Transverse colon (tissue), 4 donors: ENCODE results near the gene KASH5. TPM values are rescaled to one million over a fixed set of nuclear protein-coding genes. Genes with fewer than 3 reads are reported as not detected.
A peak's percentile ranks its signal among the peaks of the same experiment; 100 is the strongest.

Source experiments
- DNase-seq: peaks from one replicate; pipeline ENCODE4 v3.0.0-alpha.2; 2019
- H3K27ac ChIP-seq, 4 donors: fragments of 200-600 bp; sonication (generic); 2 replicates each; pipeline ENCODE4 v1.5.1; 2016 to 2018; ENCODE audit warnings: inconsistent platforms in 4 of 4
- H3K27me3 ChIP-seq: fragments of 200-600 bp; sonication (generic); 2 replicates; pipeline ENCODE4 v1.5.1; 2017; ENCODE audit warnings: inconsistent platforms
- H3K36me3 ChIP-seq, 4 donors: fragments of 200-600 bp; sonication (generic); 2 replicates each; pipeline ENCODE4 v1.5.1; 2017 to 2019; ENCODE audit warnings: inconsistent platforms in 4 of 4
- H3K4me1 ChIP-seq, 4 donors: fragments of 200-600 bp; sonication (generic); 2 replicates each; pipeline ENCODE4 v1.5.1; 2017 to 2020; ENCODE audit warnings: inconsistent platforms in 4 of 4
- H3K4me3 ChIP-seq, 4 donors: fragments of 200-600 bp; sonication (generic); 1 replicate in 1 of 4; 2 replicates in 3 of 4; pipeline versions ENCODE4 v1.5.1 to v1.6.1; 2017 to 2019; ENCODE audit warnings: inconsistent platforms in 4 of 4
- H3K9me3 ChIP-seq, 2 donors: fragments of 200-600 bp; sonication (generic); 2 replicates each; pipeline ENCODE4 v1.5.1; 2017 to 2019; ENCODE audit warnings: inconsistent platforms in 2 of 2
- EP300 ChIP-seq: sonication (generic); formaldehyde crosslinking; IDR thresholded peaks from one replicate; pipeline ENCODE4 v1.6.1; 2017; ENCODE audit warnings: antibody characterized with exemption, low read depth
- POLR2A ChIP-seq: fragments of 450-650 bp; IDR thresholded peaks from one replicate; pipeline ENCODE4 v1.6.1; 2016; ENCODE audit warnings: antibody characterized with exemption, mild to moderate bottlenecking, moderate library complexity
- POLR2AphosphoS5 ChIP-seq, 3 donors: sonication (generic); formaldehyde crosslinking; IDR thresholded peaks; one replicate each; pipeline ENCODE4 v1.6.1; 2016; ENCODE audit warnings: antibody characterized with exemption in 3 of 3
- WGBS, 2 donors: methylation state at CpG; one replicate each; pipeline ENCODE4 v1.1.5; 2018; ENCODE audit warnings: low coverage in 1 of 2; 5-methylcytosine and 5-hydroxymethylcytosine counted together
- in situ Hi-C, 4 donors: fragments of 200-750 bp; cut with MboI; loops; one replicate each; pipeline versions ENCODE4 v1.15.0 to v1.15.1; 2017; ENCODE audit warnings: low sequenced_read_pairs in 3 of 4, low pct_ligation_motif_present in 1 of 4, low pct_unique_long_range_greater_than_20kb in 1 of 4
- intact Hi-C: fragments of 100-400 bp; cut with DNase I; formaldehyde crosslinking; loops from one replicate; pipeline ENCODE4 v1.15.1; 2023; ENCODE audit warnings: low total_unique reads
- total RNA-seq, 4 donors: library from RNA; depleted of rRNA; stranded (reverse); fragments of >200 nt; gene quantifications; one replicate each; pipeline ENCODE4 v1.1.0, GENCODE V29; 2016
- TF ChIP-seq, protein P1 (sequence below), 5 experiments: fragments of 200-600 bp in 3 of 5; fragments of 450-650 bp in 2 of 5; sonication (generic) in 3 of 5; IDR thresholded peaks; 1 replicate in 2 of 5; 2 replicates in 3 of 5; pipeline ENCODE4 v1.5.1; 2016 to 2017; ENCODE audit warnings: antibody characterized with exemption in 5 of 5, inconsistent platforms in 3 of 5, mild to moderate bottlenecking in 2 of 5, moderate library complexity in 1 of 5

Gene KASH5
- total RNA-seq, 4 donors from 2014 or later = not detected

DNA sequence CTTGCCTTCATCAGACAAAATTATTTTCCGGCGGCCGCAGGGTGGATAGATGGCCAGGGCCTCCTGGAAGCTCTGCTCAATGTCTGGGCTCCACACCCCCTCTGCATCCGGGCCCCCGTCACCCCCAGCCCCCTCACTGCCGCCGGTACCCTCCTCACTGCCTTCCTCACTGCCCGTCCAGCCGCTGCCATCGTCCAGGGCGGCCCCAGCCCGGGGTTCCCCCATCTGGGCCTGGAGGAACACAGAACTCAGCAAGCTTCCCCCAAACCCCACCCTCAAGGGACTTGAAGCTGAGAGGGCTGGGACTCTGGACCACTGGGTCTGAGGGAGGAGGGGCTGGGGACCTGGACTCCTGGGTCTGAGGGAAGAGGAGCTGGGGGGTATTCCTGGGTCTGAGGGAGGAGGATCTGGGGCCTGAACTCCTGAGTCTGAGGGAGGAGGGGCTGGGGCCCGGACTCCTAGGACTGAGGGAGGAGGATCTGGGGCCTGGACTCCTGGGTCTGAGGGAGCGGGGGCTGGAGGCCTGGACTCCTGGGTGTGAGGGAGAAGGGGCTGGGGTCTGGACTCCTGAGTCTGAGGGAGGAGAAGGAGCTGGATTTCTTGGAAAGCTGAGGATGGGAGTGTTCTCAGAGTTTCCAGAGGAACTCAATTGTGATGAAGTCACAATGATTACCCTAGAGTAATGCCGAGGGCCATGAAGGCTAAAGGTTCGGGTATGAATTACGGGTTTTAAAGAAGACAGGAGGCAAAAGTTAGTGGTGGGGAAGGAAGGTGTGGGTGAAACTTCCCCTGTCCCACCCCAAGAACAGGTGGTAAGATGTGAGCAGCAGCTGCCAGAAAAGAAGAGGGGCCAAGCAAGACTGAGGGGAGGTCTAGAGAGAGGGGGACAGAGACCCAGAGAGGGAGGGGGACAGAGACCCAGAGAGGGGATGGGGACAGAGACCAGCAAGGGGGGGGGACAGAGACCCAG is 27.9 kb upstream of the KASH5 start:
- in situ Hi-C loops (no loop called here), intact Hi-C loops (no loop called here)
- Histone ChIP-seq H3K27ac (peak overlapping the region in 3 of 4 donors; percentile 88 to 97 (median 94)), H3K27me3 (no peaks in the 10 kb centered on the region), H3K9me3 (no peaks in the 10 kb centered on the region), H3K36me3 (no peaks in the 10 kb centered on the region), H3K4me1 (peaks cover 4 to 48% (median 22%) of the 10 kb centered on the region in 4 donors), H3K4me3 (no peak overlapping the region)
- 44 to 78% methylated on average over 3 to 17 of the region's 17 CpGs for WGBS, 2 donors
- TF ChIP-seq, protein P1, sequence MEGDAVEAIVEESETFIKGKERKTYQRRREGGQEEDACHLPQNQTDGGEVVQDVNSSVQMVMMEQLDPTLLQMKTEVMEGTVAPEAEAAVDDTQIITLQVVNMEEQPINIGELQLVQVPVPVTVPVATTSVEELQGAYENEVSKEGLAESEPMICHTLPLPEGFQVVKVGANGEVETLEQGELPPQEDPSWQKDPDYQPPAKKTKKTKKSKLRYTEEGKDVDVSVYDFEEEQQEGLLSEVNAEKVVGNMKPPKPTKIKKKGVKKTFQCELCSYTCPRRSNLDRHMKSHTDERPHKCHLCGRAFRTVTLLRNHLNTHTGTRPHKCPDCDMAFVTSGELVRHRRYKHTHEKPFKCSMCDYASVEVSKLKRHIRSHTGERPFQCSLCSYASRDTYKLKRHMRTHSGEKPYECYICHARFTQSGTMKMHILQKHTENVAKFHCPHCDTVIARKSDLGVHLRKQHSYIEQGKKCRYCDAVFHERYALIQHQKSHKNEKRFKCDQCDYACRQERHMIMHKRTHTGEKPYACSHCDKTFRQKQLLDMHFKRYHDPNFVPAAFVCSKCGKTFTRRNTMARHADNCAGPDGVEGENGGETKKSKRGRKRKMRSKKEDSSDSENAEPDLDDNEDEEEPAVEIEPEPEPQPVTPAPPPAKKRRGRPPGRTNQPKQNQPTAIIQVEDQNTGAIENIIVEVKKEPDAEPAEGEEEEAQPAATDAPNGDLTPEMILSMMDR (IDR thresholded peaks at IDR 0.05) = no peak
- TF ChIP-seq EP300 (no peak), POLR2A (no peak), POLR2AphosphoS5 (IDR thresholded peaks at IDR 0.05) (no peak)
- DNase-seq = no peak

DNA sequence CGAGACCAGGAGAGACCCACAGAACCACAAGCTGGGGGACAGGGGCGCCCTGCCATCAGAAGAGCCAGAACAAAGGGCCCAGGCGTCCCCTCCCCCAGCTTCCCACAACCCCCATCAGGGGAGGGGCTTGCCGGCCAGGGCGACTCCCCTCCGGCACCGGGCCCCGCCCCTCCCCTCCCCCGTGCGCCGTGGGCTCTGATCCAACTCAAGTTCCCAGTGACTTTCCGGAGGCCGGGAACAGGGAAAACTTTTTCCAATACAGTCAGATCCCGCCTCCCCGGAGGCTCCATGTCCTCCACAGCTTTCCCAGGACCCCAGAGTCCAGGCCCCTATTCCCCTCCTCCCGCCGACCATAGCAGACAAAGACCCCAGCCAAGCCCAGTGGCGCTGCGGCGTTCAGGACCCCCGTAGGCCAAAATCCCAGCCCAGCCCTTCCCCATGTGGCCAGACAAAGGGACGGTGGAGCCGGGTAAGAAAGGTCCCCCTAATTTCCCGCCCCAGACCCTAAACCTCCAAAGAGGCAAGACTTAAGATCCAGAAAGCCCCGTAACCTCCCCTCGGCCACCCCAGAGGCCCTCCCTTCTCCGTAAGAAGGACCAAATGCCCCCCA is 26.5 kb upstream of the KASH5 start:
- DNase-seq = peak; percentile 81
- H3K36me3 ChIP-seq = no peaks in the 10 kb centered on the region
- intact Hi-C loops (no loop called here), in situ Hi-C loops (no loop called here)
- H3K27me3 ChIP-seq = no peaks in the 10 kb centered on the region
- TF ChIP-seq POLR2A (peak; percentile 36), EP300 (peak; percentile 10), POLR2AphosphoS5 (IDR thresholded peaks at IDR 0.05) (peak; percentile 36 to 60 (median 55))
- TF ChIP-seq, protein P1 (IDR thresholded peaks at IDR 0.05) = no peak
- H3K4me1 ChIP-seq = peaks cover 4 to 38% (median 22%) of the 10 kb centered on the region in 4 donors
- peak overlapping the region; percentile 87 to 97 (median 91) for H3K27ac ChIP-seq
- no peaks in the 10 kb centered on the region for H3K9me3 ChIP-seq
- peak overlapping the region; percentile 48 to 89 (median 70) for H3K4me3 ChIP-seq
- 4% methylated on average over 26 of the region's 27 CpGs; no CpG with 5 or more reads in 1 of the 2 donors for WGBS, 2 donors

DNA sequence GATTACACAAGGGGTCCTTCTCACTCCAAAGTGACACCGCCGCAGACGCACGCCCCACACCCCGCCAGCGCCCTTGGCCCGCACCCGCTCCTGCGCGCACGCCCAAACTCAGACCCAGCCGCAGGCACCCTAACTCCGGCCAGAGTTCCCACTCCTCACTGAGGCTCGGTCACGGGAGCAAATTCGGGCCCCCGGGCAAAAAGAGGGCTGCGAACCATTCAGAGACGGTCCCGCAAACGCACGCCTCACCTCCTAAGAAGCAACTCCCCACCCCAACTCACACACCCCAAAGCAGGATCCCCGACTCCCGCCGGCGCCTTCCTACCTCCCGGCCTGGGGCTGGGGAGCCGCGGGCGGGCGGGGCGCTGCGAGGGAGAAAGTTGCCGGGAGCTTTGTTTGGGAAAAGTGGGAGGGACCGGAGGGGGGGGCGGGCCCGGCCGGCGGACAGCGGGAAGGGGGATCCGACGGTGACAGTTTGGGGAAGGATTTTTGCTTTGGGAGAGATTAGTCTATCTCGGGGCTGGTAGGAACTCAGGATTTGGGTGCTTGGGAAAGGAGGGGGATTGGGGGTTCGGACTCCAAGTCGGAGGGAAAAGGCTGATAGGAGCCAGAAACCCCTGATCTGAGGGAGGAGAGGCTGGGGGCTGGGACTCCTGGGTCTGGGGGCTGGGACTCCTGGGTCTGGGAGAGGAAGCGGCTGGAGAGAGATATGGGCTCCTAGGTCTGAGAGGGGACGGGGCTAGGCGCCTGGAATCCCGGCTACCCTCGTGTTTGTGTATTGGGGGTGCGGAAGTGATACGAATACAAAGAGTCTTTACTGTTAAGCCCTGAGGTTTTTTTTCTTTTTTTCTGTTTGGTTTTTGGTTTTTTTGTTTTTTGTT is 25.8 kb upstream of the KASH5 start, which contains the start of gene TEAD2:
TSS of gene TEAD2 (minus strand) at position 369 of the 881 bp plus-strand sequence. CDS start 2,341 bp downstream, outside the sequence.
- 1% methylated on average over 12 to 51 of the region's 52 CpGs for WGBS, 2 donors
- peaks cover 4 to 32% (median 22%) of the 10 kb centered on the region in 4 donors for H3K4me1 ChIP-seq
- H3K27ac ChIP-seq = peak within 1 kb of the TSS; percentile 87 to 97 (median 91)
- intact Hi-C loops (no loop called here), in situ Hi-C loops (no loop called here)
- TF ChIP-seq, protein P1 (IDR thresholded peaks at IDR 0.05) = no peak
- TF ChIP-seq POLR2A = peak; percentile 16
- TF ChIP-seq POLR2AphosphoS5 (IDR thresholded peaks at IDR 0.05) = peak; percentile 26 to 65 (median 57)
- no peak for TF ChIP-seq EP300
- peak within 1 kb of the TSS; percentile 48 to 89 (median 70) for H3K4me3 ChIP-seq
- H3K9me3 ChIP-seq = no peaks in the 10 kb centered on the region
- H3K27me3 ChIP-seq = no peaks in the 10 kb centered on the region
- H3K36me3 ChIP-seq = no peaks in the 10 kb centered on the region
- peak; percentile 75 for DNase-seq
